NT2/D1 (cell line): ENCODE measurements around the gene CASQ2.

Experiments used
- DNase-seq: peaks from one replicate; pipeline ENCODE4 v3.0.0-alpha.2; 2011; ENCODE audit warnings: low read depth, low spot score
- H3K27me3 ChIP-seq: 2 replicates; pipeline ENCODE4 v1.6.0; 2011; ENCODE audit warnings: mild to moderate bottlenecking; ENCODE audit not compliant: insufficient read length, insufficient read depth
- H3K36me3 ChIP-seq: 2 replicates; pipeline ENCODE4 v1.6.1; 2011; ENCODE audit warnings: mild to moderate bottlenecking, low read length, mixed read lengths; ENCODE audit not compliant: insufficient read depth, insufficient read length
- H3K4me1 ChIP-seq: 2 replicates; pipeline ENCODE4 v1.5.1; 2011; ENCODE audit not compliant: insufficient read depth, insufficient read length
- H3K4me3 ChIP-seq: 2 replicates; pipeline ENCODE4 v1.5.1; 2011; ENCODE audit warnings: low read depth; ENCODE audit not compliant: insufficient read length
- H3K9ac ChIP-seq: 2 replicates; pipeline ENCODE4 v1.6.0; 2011; ENCODE audit warnings: low read depth; ENCODE audit not compliant: insufficient read length
- H3K9me3 ChIP-seq: 2 replicates; pipeline ENCODE4 v1.5.1; 2011; ENCODE audit warnings: mild to moderate bottlenecking, low read length; ENCODE audit not compliant: insufficient read depth
- SUZ12 ChIP-seq: IDR thresholded peaks from 2 replicates; pipeline ENCODE4 v1.6.1; 2011; ENCODE audit not compliant: insufficient read length, insufficient read depth; ENCODE audit errors: extremely low read depth
- YY1 ChIP-seq: IDR thresholded peaks from 2 replicates; pipeline ENCODE4 v1.6.1; 2011; ENCODE audit not compliant: insufficient read length, insufficient read depth
- ZNF274 ChIP-seq: IDR thresholded peaks from 2 replicates; pipeline ENCODE4 v1.6.1; 2011; ENCODE audit warnings: mild to moderate bottlenecking, low read depth, low read length

CASQ2 gene

GRCh38 chr1:115654125-115654524 lies 114.4 kb downstream of the CASQ2 start:
- peaks cover 19% of the 10 kb centered on the region for H3K4me1 ChIP-seq

GRCh38 chr1:115652236-115652788 lies 116.2 kb downstream of the CASQ2 start:
- H3K9ac ChIP-seq: no peak overlapping the region
- H3K36me3 ChIP-seq: peaks cover 50% of the 10 kb centered on the region
- DNase-seq: no peak
- H3K27me3 ChIP-seq: no peaks in the 10 kb centered on the region
- TF ChIP-seq ZNF274: no peak
- TF ChIP-seq SUZ12: no peak
- no peak for TF ChIP-seq YY1
- H3K9me3 ChIP-seq: peaks cover 4% of the 10 kb centered on the region
- H3K4me1 ChIP-seq: peaks cover 35% of the 10 kb centered on the region
- no peak overlapping the region for H3K4me3 ChIP-seq

More at GRCh38 chr1:115654125-115654524, 114.4 kb downstream of the CASQ2 start:
- DNase-seq: no peak
- Histone ChIP-seq H3K9me3 (peaks cover 10% of the 10 kb centered on the region), H3K4me3 (no peak overlapping the region), H3K9ac (no peak overlapping the region), H3K27me3 (no peaks in the 10 kb centered on the region), H3K36me3 (peaks cover 68% of the 10 kb centered on the region)
- TF ChIP-seq YY1: no peak
- no peak for TF ChIP-seq ZNF274
- no peak for TF ChIP-seq SUZ12

GRCh38 chr1:115651391-115651790 lies 117.1 kb downstream of the CASQ2 start:
- no peaks in the 10 kb centered on the region for H3K9me3 ChIP-seq
- H3K4me1 ChIP-seq: peaks cover 35% of the 10 kb centered on the region
- no peaks in the 10 kb centered on the region for H3K27me3 ChIP-seq
- no peak overlapping the region for H3K4me3 ChIP-seq
- DNase-seq: no peak
- no peak overlapping the region for H3K9ac ChIP-seq
- no peak for TF ChIP-seq SUZ12
- TF ChIP-seq ZNF274: no peak
- peaks cover 41% of the 10 kb centered on the region for H3K36me3 ChIP-seq

DNA sequence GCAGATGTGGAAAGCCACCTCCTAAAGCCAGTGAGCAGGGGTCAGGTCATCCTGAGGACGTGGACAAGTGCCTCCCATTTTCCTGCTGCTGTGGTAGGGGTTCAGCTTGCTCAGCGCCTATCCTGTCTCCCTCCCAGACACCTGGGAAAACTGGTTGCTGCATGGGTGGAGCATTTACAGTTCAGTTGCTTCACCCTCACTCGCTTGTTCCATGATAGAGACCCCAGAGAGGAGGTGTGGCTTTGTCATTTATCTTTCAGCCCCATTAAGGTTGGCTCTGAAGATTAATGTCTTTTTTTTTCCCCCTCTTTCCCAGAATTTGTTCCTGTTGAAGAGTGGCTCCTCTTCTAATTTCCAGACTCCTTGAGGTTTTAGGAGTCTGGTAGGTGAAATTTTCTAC lies 117.6 kb downstream of the CASQ2 start:
- Histone ChIP-seq H3K4me3 (no peak overlapping the region), H3K9ac (peak overlapping the region; percentile 47), H3K27me3 (no peaks in the 10 kb centered on the region), H3K4me1 (peaks cover 35% of the 10 kb centered on the region), H3K9me3 (no peaks in the 10 kb centered on the region), H3K36me3 (peaks cover 37% of the 10 kb centered on the region)
- no peak for TF ChIP-seq ZNF274
- TF ChIP-seq SUZ12: no peak
- no peak for TF ChIP-seq YY1
- no peak for DNase-seq
